ENCODE measurements around the gene TOM1L1. TPM values are rescaled to one million over a fixed set of nuclear protein-coding genes. Genes with fewer than 3 reads are reported as not detected.

TOM1L1 gene
- total RNA-seq, 4 donors from 2014 or later = 28.4 to 41.6 (median 30.0) TPM

GRCh38 chr17:54909766-54910165 lies 9.1 kb downstream of the TOM1L1 start:
- no peak for ATAC-seq
- Histone ChIP-seq H3K27me3 (no peaks in the 10 kb centered on the region), H3K9me3 (no peaks in the 10 kb centered on the region), H3K4me3 (no peak overlapping the region), H3K4me1 (no peaks in the 10 kb centered on the region), H3K27ac (no peak overlapping the region), H3K36me3 (peaks cover 0 to 60% of the 10 kb centered on the region in 2 donors)
- TF ChIP-seq CTCF (IDR thresholded peaks at IDR 0.05) (no peak), POLR2A (IDR thresholded peaks at IDR 0.05) (no peak), EP300 (IDR thresholded peaks at IDR 0.05) (no peak), POLR2AphosphoS5 (IDR thresholded peaks at IDR 0.05) (no peak)
- WGBS, 2 donors (ENCODE audit: low coverage in 1 of 2) = 91 to 100% methylated on average over 2 of the region's 2 CpGs

- ATAC-seq = no peak
- H3K9me3 ChIP-seq = peaks cover 0 to 9% (median 0%) of the 10 kb centered on the region in 3 donors
- no peaks in the 10 kb centered on the region for H3K4me1 ChIP-seq
- 88 to 90% methylated on average over 2 of the region's 2 CpGs for WGBS, 2 donors (ENCODE audit: low coverage in 1 of 2)
- no peaks in the 10 kb centered on the region for H3K27me3 ChIP-seq
- TF ChIP-seq EP300 (IDR thresholded peaks at IDR 0.05) = no peak
- no peak for TF ChIP-seq CTCF (IDR thresholded peaks at IDR 0.05)
- TF ChIP-seq POLR2AphosphoS5 (IDR thresholded peaks at IDR 0.05) = no peak
- TF ChIP-seq POLR2A (IDR thresholded peaks at IDR 0.05) = no peak
- H3K4me3 ChIP-seq = no peak overlapping the region
- H3K27ac ChIP-seq = no peak overlapping the region
- H3K36me3 ChIP-seq = peaks cover 4 to 78% of the 10 kb centered on the region in 2 donors
Observed at GRCh38 chr17:54916721-54917120, 16.1 kb downstream of the TOM1L1 start.

DNA sequence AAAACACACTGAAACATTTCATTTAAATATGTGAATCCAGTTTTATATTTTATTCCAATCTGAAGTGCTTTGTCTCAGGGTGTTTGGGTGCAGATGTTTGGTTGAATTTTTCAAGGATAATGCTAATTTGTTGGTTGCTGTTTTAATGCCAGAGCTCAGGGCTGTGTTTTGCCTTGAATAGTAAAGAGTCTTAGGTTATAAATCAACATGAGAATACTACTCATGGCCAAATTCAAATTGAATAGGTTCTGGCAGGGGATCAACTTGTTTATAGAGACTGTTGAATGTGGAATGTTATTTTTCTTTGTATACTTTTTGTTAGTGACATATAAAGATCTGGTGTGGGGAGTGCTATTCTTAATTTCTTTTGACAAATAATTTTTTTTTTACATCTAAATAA lies 18.8 kb downstream of the TOM1L1 start:
- Histone ChIP-seq H3K27me3 (no peaks in the 10 kb centered on the region), H3K4me3 (no peak overlapping the region), H3K4me1 (no peaks in the 10 kb centered on the region), H3K9me3 (peaks cover 0 to 9% (median 0%) of the 10 kb centered on the region in 3 donors), H3K27ac (no peak overlapping the region), H3K36me3 (peaks cover 4 to 62% of the 10 kb centered on the region in 2 donors)
- ATAC-seq = no peak
- no peak for TF ChIP-seq POLR2AphosphoS5 (IDR thresholded peaks at IDR 0.05)
- TF ChIP-seq POLR2A (IDR thresholded peaks at IDR 0.05) = no peak
- no peak for TF ChIP-seq CTCF (IDR thresholded peaks at IDR 0.05)
- no peak for TF ChIP-seq EP300 (IDR thresholded peaks at IDR 0.05)

GRCh38 chr17:54920819-54921218 lies 20.2 kb downstream of the TOM1L1 start:
- peaks cover 4 to 53% of the 10 kb centered on the region in 2 donors for H3K36me3 ChIP-seq
- H3K27ac ChIP-seq = no peak overlapping the region
- H3K27me3 ChIP-seq = no peaks in the 10 kb centered on the region
- peaks cover 0 to 9% (median 0%) of the 10 kb centered on the region in 3 donors for H3K9me3 ChIP-seq
- no peak overlapping the region for H3K4me3 ChIP-seq
- no peak for TF ChIP-seq EP300 (IDR thresholded peaks at IDR 0.05)
- TF ChIP-seq POLR2AphosphoS5 (IDR thresholded peaks at IDR 0.05) = no peak
- TF ChIP-seq POLR2A (IDR thresholded peaks at IDR 0.05) = no peak
- no peak for TF ChIP-seq CTCF (IDR thresholded peaks at IDR 0.05)
- no peaks in the 10 kb centered on the region for H3K4me1 ChIP-seq
- no peak for ATAC-seq
- 80 to 93% methylated on average over 6 of the region's 6 CpGs for WGBS, 2 donors (ENCODE audit: low coverage in 1 of 2)

- Histone ChIP-seq H3K4me1 (no peaks in the 10 kb centered on the region), H3K9me3 (no peaks in the 10 kb centered on the region), H3K36me3 (peaks cover 0 to 47% of the 10 kb centered on the region in 2 donors), H3K4me3 (no peak overlapping the region), H3K27ac (no peak overlapping the region), H3K27me3 (no peaks in the 10 kb centered on the region)
- no peak for ATAC-seq
- 92 to 98% methylated on average over 5 of the region's 5 CpGs for WGBS, 2 donors (ENCODE audit: low coverage in 1 of 2)
- no peak for TF ChIP-seq POLR2AphosphoS5 (IDR thresholded peaks at IDR 0.05)
- no peak for TF ChIP-seq CTCF (IDR thresholded peaks at IDR 0.05)
- no peak for TF ChIP-seq EP300 (IDR thresholded peaks at IDR 0.05)
- no peak for TF ChIP-seq POLR2A (IDR thresholded peaks at IDR 0.05)
Observed at GRCh38 chr17:54924405-54924804, 23.8 kb downstream of the TOM1L1 start.

All from gastroesophageal sphincter (tissue), 4 donors.